NT2/D1 (cell line): ENCODE measurements around the gene BCL11B.

Experiments used
- DNase-seq: peaks from one replicate; pipeline ENCODE4 v3.0.0-alpha.2; 2011; ENCODE audit warnings: low read depth, low spot score
- H3K27me3 ChIP-seq: 2 replicates; pipeline ENCODE4 v1.6.0; 2011; ENCODE audit warnings: mild to moderate bottlenecking; ENCODE audit not compliant: insufficient read length, insufficient read depth
- H3K36me3 ChIP-seq: 2 replicates; pipeline ENCODE4 v1.6.1; 2011; ENCODE audit warnings: mild to moderate bottlenecking, low read length, mixed read lengths; ENCODE audit not compliant: insufficient read depth, insufficient read length
- H3K4me1 ChIP-seq: 2 replicates; pipeline ENCODE4 v1.5.1; 2011; ENCODE audit not compliant: insufficient read depth, insufficient read length
- H3K4me3 ChIP-seq: 2 replicates; pipeline ENCODE4 v1.5.1; 2011; ENCODE audit warnings: low read depth; ENCODE audit not compliant: insufficient read length
- H3K9ac ChIP-seq: 2 replicates; pipeline ENCODE4 v1.6.0; 2011; ENCODE audit warnings: low read depth; ENCODE audit not compliant: insufficient read length
- H3K9me3 ChIP-seq: 2 replicates; pipeline ENCODE4 v1.5.1; 2011; ENCODE audit warnings: mild to moderate bottlenecking, low read length; ENCODE audit not compliant: insufficient read depth
- SUZ12 ChIP-seq: IDR thresholded peaks from 2 replicates; pipeline ENCODE4 v1.6.1; 2011; ENCODE audit not compliant: insufficient read length, insufficient read depth; ENCODE audit errors: extremely low read depth
- YY1 ChIP-seq: IDR thresholded peaks from 2 replicates; pipeline ENCODE4 v1.6.1; 2011; ENCODE audit not compliant: insufficient read length, insufficient read depth
- ZNF274 ChIP-seq: IDR thresholded peaks from 2 replicates; pipeline ENCODE4 v1.6.1; 2011; ENCODE audit warnings: mild to moderate bottlenecking, low read depth, low read length

BCL11B gene

DNA sequence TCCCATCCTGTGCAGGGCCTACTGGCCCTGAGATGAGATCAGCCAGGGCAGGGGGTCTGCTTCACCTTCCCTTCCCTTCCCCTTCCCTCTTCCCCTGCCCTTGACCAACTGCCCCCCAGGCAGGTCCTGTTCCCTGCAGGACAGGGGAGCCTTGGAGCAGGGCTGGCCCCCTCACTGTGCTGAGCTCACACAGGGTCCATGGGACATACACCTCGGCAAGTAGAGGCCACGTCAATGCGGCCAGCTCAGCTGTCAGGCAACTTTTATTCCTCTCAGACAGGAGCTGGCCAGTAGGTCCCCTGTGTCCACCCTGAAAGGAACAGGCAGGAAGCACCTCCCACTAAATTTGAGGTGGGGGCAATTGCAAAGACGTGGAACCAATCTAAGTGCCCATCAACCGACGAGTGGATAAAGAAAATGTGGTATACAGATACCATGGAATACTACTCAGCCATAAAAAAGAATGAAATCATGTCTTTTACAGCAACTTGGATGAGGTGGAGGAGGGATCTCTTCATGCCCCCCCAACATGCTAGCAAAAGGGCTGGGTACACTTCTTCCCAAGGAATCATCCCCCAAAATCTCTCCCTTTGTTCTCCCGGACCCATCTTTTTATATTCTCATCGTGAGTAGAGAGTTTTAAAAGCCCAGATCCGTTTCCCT lies 148.7 kb downstream of the BCL11B start:
- Histone ChIP-seq H3K4me1 (no peaks in the 10 kb centered on the region), H3K9me3 (no peaks in the 10 kb centered on the region), H3K27me3 (no peaks in the 10 kb centered on the region), H3K4me3 (no peak overlapping the region), H3K36me3 (no peaks in the 10 kb centered on the region), H3K9ac (no peak overlapping the region)
- no peak for DNase-seq
- no peak for TF ChIP-seq YY1
- TF ChIP-seq SUZ12 = no peak
- TF ChIP-seq ZNF274 = no peak

DNA sequence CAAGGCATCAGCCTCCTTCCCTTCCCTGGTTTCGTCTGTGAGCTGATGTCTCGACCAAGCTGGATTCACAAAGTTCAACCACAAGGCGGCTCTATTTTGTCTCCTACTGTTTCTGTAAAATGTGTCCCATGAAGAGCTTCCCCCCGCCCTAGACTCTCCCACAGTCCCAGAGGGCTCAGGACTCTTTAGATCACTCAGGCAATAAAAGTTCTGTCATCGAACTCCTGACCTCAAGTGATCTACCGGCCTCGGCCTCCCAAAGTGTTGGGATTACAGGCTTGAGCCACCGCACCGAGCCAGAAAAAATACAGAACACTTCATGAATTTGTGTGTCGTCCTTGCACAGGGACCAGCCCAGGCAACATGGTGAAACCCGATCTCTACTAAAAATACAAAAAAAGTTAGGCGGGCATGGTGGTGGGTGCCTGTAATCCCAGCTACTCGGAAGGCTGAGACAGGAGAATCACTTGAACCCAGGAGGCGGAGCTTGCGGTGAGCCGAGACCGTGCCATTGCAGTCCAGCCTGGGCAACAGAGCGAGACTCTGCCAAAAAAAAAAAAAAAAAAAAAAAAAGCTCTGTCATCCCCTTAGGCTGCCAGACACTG lies 149.4 kb downstream of the BCL11B start:
- TF ChIP-seq YY1 = no peak
- TF ChIP-seq SUZ12 = no peak
- TF ChIP-seq ZNF274 = no peak
- no peak overlapping the region for H3K4me3 ChIP-seq
- no peaks in the 10 kb centered on the region for H3K9me3 ChIP-seq
- H3K36me3 ChIP-seq = no peaks in the 10 kb centered on the region
- peak overlapping the region; percentile 21 for H3K9ac ChIP-seq
- DNase-seq = no peak
- no peaks in the 10 kb centered on the region for H3K27me3 ChIP-seq
- H3K4me1 ChIP-seq = no peaks in the 10 kb centered on the region

DNA sequence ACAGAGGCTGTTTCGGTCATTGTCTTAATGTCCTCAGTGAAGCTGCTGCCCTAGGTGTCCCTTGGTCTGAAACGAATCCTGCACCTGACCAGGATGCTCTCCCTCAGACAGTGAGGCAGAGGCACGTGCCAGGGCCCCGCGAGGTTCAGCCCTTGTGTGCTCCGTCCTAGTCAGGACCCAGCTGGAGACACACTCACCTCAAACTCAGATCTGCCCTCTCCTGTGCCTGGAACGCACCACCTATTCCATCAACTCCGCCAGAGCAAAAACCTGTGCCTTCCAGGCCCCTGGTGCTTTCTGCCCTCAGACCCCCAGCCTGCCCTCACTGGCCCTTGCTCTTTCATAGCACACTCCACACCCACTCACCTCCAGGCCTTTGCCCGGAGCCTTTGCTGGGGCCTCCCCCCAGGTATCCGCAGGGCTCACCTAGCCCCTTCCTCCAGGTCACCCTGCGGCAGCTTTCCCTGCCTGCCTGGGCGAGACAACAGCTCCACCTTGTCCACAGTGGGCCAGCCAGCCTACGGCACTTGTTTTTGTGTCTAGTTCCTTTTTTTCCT lies 150.6 kb downstream of the BCL11B start:
- H3K9ac ChIP-seq = no peak overlapping the region
- TF ChIP-seq SUZ12 (no peak), ZNF274 (no peak), YY1 (no peak)
- no peaks in the 10 kb centered on the region for H3K27me3 ChIP-seq
- no peaks in the 10 kb centered on the region for H3K36me3 ChIP-seq
- H3K4me3 ChIP-seq = no peak overlapping the region
- DNase-seq = no peak
- no peaks in the 10 kb centered on the region for H3K4me1 ChIP-seq
- H3K9me3 ChIP-seq = no peaks in the 10 kb centered on the region

DNA sequence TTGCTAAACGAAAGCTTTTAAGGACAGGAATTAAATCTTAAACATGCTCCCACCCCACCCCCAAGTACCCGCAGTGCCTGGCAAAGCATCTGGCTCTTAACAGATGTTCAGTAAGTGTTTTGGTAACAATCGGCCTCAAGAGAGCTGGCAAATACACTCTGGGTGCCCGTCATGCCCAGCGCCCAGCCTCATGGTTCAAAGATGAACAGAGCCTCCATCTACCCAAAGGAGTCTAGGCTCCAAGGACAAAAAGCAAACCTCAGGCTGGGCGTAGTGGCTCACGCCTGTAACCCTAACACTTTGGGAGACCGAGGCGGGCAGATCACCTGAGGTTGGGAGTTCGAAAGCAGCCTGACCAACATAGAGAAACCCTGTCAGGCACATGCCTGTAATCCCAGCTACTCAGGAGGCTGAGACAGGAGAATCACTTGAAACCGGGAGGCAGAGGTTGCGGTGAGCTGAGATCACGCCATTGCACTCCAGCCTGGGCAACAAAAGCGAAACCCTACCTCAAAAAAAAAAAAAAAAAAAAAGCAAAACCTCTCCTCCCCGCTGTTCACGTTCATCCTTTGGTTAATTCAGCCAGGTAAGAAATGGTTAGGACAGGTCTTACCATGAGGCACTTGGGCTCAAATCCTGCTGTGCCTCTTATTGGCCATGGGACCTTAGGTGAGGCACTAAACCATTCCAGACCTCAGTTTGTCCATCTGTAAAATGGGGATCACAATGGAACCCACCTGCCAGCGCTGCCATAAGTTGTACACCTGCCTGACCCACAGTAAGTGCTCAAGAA lies 151.3 kb downstream of the BCL11B start:
- no peaks in the 10 kb centered on the region for H3K9me3 ChIP-seq
- TF ChIP-seq ZNF274 = no peak
- no peak for TF ChIP-seq SUZ12
- TF ChIP-seq YY1 = no peak
- H3K9ac ChIP-seq = no peak overlapping the region
- no peak overlapping the region for H3K4me3 ChIP-seq
- H3K27me3 ChIP-seq = no peaks in the 10 kb centered on the region
- H3K36me3 ChIP-seq = no peaks in the 10 kb centered on the region
- DNase-seq = no peak
- H3K4me1 ChIP-seq = no peaks in the 10 kb centered on the region

DNA sequence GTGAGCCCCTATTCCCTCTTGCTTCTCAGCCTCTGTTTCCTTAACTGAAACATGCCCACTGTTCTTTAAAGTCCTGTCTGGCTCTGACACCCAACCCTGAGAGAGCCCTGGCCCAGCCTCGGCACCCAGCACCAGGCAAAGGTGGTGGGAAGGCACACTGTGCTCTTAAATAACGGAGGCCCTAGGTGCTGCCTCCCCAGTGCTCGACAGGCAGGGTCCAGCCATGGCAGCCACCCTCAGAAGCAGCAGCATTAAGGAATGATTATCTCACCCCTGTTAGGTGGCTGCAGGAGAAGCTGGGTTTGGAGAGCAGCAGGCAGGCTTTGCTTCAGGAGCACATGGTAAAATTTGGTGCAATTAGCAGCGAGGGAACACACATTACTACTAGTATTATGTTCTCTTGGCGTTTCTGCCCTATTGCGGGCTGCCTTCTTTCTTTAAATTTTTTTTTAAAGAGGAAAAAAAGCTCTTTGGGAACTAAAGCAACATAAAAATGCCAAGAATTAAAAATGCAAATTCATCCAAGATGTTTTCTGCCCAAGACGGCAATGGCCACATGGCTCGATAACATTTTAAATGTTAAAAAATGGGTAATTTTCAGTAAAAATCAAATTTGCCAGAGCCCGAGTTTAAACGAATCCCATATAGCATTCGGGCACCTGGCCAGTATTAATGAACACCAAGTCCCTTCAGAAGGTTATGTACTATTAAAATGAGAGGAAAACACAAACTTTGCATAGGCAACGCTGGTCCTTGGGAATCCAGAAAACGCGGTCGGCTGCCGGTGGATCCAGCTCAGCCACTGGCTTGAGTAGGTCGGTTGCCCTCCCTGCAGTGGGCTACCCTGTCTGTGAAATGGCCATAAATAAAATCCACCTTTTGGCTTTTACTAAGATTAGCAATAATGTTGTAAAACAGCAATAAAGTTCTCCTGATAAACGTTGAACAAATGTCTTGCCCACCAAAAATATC lies 152.2 kb downstream of the BCL11B start:
- no peak for TF ChIP-seq ZNF274
- TF ChIP-seq SUZ12 = no peak
- no peak for TF ChIP-seq YY1
- H3K4me1 ChIP-seq = no peaks in the 10 kb centered on the region
- H3K36me3 ChIP-seq = no peaks in the 10 kb centered on the region
- no peaks in the 10 kb centered on the region for H3K27me3 ChIP-seq
- H3K9me3 ChIP-seq = no peaks in the 10 kb centered on the region
- no peak overlapping the region for H3K9ac ChIP-seq
- no peak for DNase-seq
- no peak overlapping the region for H3K4me3 ChIP-seq
